CD4-positive, alpha-beta T cell treated with Interferon gamma for 1 hour (primary cell): ENCODE results near the gene FNDC3B.

Source experiments
- DNase-seq: peaks from one replicate; pipeline ENCODE4 v3.0.0-alpha.2; 2020

FNDC3B gene

GRCh38 chr3:172120912-172121311 lies 81.5 kb downstream of the FNDC3B start:
- no peak for DNase-seq

- DNase-seq, result no peak
Observed at GRCh38 chr3:172121981-172122380, 82.6 kb downstream of the FNDC3B start.

GRCh38 chr3:172124271-172124670 lies 84.9 kb downstream of the FNDC3B start:
- no peak for DNase-seq

- no peak for DNase-seq
Observed at GRCh38 chr3:172125053-172125452, 85.7 kb downstream of the FNDC3B start.

GRCh38 chr3:172125963-172126457 lies 86.6 kb downstream of the FNDC3B start:
- no peak for DNase-seq

GRCh38 chr3:172126741-172127140 lies 87.4 kb downstream of the FNDC3B start:
- DNase-seq, result no peak

GRCh38 chr3:172127141-172127540 lies 87.8 kb downstream of the FNDC3B start:
- no peak for DNase-seq

- no peak for DNase-seq
Observed at GRCh38 chr3:172127929-172128580, 88.7 kb downstream of the FNDC3B start.

GRCh38 chr3:172128858-172129257 lies 89.5 kb downstream of the FNDC3B start:
- DNase-seq, result no peak

GRCh38 chr3:172129498-172129849 lies 90.1 kb downstream of the FNDC3B start:
- no peak for DNase-seq

GRCh38 chr3:172129850-172130716 lies 90.7 kb downstream of the FNDC3B start:
- DNase-seq, result peak; percentile 86

GRCh38 chr3:172130717-172131050 lies 91.3 kb downstream of the FNDC3B start:
- no peak for DNase-seq

- no peak for DNase-seq
Observed at GRCh38 chr3:172131746-172132145, 92.4 kb downstream of the FNDC3B start.

GRCh38 chr3:172132159-172132586 lies 92.8 kb downstream of the FNDC3B start:
- peak; percentile 14 for DNase-seq

- DNase-seq, result no peak
Observed at GRCh38 chr3:172132721-172133311, 93.4 kb downstream of the FNDC3B start.

- no peak for DNase-seq
Observed at GRCh38 chr3:172133838-172134237, 94.5 kb downstream of the FNDC3B start.

- no peak for DNase-seq
Observed at GRCh38 chr3:172134352-172134751, 95.0 kb downstream of the FNDC3B start.

- DNase-seq, result no peak
Observed at GRCh38 chr3:172135185-172135584, 95.8 kb downstream of the FNDC3B start.

GRCh38 chr3:172135820-172136219 lies 96.4 kb downstream of the FNDC3B start:
- DNase-seq, result no peak

- DNase-seq, result no peak
Observed at GRCh38 chr3:172136330-172136729, 97.0 kb downstream of the FNDC3B start.

- no peak for DNase-seq
Observed at GRCh38 chr3:172137287-172138192, 98.2 kb downstream of the FNDC3B start.

GRCh38 chr3:172138193-172138537 lies 98.8 kb downstream of the FNDC3B start:
- DNase-seq, result no peak
